Stimulated activated CD4-positive, alpha-beta T cell treated with anti-CD3 and anti-CD28 coated beads, Interleukin-2, amount 100 ng/mL, for 4 hours (primary cell): Measurements from ENCODE around the gene IKZF1.
A peak's percentile ranks its signal among the peaks of the same experiment; 100 is the strongest.

Experiments used
- DNase-seq: peaks from one replicate; pipeline ENCODE4 v3.0.0-alpha.2; 2020; ENCODE audit warnings: low read depth

Gene IKZF1

DNA sequence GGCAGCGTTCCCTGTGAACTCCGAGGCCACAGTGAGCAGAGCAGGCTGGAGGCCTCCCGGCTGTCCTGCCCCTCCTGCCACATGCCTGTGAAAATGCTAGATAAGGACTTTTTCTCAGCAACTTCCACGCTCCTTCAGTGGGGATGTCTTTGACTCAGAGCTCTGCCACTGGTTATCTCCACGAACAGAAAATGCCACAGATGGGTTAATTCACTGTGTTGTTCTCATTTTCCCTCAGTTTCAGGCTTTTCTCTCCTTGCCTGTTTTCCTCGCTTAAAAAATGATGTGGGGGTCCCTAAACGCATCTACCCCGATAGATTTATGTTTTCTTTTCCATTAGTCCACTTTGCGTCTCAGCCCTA lies 51.3 kb downstream of the IKZF1 start:
- DNase-seq: no peak

DNA sequence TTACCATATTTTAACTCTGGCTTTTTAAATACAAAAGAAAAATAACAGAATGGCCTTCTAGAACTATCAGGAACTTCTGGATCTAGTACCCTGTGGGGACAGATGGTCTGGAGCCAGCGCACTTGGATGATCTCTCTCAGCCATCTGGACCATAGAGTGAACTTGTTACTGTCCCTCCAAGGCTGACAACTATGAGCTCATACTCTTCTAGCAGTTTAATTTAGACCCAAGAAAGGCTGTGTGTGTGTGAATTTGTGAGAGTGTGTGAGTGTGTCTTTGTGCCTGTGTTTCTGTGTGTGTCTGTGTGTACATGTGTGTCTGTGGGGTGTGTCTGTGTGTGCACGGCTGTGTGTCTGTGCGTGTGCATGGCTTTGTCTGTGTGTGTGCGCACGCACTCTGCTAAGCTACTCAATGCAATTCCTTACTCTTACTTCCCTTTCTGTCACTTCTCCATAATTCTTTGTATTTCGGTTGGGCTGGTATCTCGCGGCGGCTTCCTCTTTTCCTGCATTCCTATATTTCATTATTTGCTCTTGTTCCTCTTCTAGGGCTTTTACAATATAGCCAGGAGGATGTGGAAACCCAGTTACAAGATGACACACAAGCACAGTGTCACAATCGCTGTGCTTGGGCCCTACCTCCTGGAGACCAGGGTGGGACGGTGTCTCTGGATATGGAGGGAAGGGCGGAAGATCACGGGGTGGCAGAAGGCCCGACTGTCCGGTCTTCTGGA lies 51.9 kb downstream of the IKZF1 start:
- no peak for DNase-seq

DNA sequence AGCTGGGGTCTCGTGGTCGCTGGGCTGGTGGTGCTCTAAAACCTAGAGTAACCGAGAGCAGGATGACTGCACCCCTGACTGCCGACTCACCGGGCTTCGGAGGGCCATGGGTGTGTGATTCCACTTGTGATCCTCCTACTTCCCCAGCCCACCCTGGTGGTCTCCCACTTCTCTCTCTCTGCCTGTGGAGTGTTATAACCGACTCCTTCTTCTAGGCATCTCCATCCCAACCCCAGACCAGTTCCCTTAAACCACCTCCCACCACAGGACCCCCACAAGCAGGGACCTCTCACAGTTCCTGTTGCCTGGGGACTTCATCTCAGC lies 52.4 kb downstream of the IKZF1 start:
- DNase-seq: no peak

DNA sequence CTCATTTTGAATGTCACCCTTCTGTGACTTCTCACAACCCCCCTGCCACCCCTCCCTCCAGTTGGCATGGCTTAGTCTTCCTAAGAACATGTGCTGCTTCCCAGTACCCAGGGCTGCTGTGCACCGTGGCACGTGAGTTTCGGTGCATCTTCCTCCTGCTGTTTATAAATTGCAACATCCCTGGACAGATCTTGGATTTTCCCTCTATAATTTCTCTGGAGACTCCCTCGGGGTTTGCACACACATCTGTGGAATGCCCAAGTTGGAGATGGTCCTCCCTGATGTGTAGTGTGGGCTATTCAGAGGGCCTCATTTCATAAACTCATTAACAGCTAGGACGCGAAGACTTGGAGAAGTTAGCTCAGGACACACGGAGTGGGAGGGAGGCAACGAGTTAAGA lies 52.9 kb downstream of the IKZF1 start:
- no peak for DNase-seq

DNA sequence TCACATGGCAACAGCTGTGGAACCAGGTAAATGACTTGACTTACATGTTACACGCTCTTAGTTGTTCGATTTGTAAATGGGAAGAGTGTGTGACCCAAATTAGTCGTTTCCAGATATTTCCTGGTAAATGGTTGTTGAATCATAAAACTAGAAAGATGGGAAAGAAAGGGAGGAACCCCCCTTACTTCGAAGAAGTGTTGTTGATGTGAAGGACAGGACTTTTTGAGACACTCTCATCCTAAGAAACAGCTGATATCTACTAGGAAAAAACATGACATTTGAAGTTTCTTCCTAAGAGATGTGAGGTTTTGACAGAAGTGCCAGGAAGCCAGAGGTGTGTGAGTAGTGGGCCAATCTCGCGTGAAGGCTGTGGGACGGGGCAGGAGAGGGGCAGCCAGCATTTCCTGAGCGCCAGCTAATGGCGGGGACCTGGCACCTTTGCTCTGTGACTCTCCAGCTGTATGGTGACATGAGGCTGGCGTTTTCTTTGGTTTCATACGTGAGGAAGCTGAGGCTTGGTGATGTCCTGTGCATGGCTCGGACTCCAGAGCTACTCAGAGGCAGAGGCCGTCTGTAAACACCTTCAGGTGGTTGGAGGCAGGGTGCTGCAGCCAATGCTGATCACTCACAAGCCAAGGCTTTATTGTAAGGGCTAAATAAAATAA lies 53.7 kb downstream of the IKZF1 start:
- no peak for DNase-seq

DNA sequence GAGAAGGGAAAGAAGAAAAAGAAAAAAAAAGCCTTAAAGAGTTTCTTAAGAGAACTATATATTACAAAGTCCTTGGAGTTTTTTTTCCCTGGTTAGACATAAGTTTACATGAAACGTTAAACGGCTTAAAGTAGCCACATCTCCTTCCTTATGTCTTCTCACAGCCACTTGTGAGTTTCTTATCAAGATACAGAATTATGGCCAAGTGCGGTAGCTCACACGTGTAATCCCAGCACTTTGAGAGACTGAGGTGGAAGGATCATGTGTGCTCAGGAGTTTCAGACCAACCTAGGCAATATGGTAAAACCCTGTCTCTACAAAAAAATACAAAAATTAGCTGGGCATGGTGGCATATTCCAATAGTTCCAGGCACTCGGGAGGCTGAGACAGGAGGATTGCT lies 54.3 kb downstream of the IKZF1 start:
- DNase-seq: no peak

DNA sequence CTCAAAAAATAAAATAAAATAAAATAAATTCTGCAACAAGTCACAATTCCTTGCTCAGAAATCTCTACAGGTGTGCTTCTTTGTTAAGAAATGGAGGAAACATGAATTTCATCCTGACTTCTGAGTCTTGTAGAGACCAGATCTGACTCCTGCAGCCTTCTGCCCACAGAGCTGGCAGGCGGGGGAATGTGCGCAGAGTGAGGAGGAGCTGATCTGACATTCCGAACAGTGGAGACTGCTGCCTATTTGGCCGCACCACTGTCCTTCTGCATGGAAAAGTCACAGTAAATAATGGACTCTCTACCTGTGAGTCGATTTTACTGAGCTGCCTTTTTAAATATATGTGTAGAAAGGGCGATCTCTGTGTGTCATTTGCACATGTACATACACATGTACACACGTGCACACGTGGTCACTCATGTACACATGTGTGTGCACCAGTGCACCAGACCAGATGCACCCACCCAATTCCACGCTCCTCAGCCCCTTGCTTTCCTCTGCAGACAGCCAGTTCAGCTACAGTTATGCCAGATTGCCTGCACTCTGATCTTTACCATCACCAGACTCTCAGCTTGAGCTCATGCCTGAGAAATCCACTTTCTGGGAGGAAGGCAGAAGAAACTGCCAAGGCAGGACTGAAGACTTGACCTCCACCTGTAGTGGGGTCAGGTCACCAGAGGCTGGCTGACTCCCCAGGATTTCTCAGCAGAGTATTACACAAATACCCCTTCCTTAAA lies 54.9 kb downstream of the IKZF1 start:
- no peak for DNase-seq

DNA sequence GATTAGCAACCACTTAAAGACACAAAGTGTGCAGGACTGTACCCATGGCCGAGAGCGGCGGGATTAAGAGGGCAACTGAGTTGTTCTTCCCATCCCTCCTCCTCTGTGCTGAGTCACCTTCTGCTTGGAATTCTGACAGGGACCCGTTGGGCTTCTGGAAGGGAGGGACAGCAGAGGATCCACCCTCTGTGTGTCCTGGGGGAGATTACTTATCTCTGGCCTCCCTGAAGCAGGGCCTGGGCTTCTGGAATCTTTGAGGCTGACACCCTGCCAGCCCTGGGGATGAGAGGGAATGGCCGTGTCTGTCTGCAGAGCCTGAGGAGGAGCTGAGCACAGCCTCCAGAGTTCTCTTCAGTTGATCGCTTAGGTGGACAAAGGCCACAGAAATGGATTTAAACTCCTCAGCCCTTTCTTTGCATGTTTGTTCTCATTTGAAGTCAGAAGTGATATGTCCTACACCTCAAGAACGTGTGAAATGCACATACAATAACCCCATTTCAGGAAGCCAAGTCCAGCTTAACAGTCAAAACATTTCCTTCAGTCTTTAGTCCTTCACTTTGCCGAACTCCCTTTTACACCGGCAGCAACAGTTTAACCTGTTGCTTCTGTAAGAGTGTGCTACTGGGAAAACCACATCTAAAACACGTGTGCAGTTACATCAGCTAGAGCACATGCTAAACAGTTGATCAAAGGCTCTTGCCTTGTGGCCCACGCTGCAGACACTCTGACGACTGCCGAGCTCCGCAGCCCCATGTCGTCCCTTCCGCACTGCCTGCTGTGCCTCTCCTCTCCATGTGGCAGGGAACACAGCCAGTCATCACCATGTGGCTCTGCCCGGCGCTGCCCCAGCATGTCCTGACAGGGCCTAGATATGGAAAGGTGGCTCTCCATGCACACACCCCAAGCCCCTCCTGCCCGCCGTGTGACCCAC lies 55.7 kb downstream of the IKZF1 start:
- peak; percentile 87 for DNase-seq

DNA sequence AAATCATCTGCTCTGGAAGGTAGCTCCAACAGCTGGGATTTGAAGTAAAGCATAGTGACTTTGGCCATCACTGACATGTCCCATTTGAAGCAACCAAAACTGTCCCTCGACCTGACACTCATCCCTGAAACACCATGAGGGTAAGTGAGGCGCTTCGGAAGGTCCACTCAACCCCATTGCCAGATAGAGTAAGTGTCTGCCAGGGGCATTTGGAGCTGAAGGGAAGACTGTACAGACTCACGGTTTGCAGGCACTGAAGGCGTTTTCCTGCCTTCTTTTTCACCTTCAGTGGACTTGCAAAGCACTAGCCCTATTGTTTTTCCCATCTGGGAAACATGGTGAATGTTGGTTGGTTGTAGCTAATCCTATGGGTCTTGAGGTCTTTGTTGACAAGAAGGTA lies 57.6 kb downstream of the IKZF1 start:
- DNase-seq: no peak

DNA sequence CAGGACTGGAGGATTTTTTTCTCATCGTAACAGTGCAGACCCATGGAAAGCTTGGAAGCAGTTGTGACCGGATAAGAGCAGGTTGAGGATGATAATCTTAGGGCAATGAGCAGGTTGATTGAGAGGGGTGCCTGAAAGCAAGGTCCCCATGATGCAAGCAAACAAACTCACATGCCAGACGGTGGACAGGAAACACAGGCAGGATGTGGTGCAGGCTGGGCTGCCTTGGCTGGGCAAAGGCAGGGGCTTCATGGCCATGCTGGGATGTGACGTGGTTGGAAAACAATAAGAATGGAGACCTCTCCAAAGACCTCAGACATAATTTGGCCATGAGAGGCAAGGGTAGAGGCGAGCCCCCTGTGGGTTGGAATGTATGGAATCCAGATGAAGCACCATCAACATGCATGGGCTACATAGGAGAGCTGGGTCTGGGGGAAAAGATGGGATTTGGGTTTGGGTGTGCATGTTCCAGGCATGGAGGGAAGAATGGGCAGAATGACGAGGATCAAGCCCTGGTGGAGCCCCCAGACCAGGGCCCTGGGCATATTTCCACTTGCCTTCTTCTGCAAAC lies 58.3 kb downstream of the IKZF1 start:
- no peak for DNase-seq

DNA sequence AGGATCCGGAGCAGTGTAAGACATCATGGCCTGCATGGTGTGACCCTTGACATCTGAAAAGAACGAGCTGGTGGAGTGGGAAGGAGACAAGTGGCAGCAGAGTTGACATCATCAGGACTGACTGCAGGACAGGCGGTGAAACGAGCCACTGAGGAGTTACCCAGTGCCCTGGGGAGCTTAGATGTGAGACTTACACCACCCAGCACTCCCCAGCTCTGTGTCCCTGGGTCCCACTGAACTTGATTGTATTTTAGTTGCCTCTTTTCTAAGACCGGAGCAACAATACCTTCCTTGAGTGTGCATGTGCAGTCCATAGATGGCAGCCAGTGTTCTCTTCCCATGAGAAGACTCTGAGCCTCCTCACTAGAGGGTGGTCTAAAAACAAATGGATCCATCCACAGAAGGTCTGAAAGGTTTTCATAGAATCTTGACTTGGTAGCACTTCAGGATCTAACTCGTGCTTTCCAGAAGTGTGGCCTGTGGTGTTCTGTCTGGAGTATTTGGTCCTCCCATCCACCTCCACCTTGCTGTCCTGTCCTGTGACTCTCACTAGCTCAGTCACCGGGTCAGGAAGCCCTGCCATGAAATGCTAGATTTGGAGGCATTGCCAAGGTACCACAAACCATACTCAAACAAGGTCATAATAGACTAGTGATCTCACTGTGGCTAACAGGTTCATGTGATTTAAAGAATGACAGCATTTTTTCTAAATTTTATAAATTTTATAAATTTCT lies 59.0 kb downstream of the IKZF1 start:
- no peak for DNase-seq

DNA sequence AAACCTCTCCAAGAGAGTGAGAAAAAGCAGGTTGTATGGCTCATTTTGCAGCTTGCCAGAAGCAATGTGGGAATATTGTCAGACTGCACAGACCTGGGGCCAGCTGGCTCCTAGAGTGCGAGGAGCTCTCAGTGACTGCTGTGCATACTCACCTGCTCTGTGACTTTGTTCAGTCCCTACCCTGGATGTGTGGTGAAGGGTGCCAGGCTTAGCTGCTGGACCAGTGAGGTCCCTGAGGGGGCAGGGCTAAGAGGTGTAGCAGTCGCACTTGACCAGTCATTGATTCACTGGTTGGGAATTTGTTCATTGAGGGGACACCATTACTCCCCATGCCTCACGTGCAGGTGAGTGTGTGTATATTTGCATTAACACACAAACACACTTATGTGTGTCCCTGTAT lies 60.1 kb downstream of the IKZF1 start:
- no peak for DNase-seq

DNA sequence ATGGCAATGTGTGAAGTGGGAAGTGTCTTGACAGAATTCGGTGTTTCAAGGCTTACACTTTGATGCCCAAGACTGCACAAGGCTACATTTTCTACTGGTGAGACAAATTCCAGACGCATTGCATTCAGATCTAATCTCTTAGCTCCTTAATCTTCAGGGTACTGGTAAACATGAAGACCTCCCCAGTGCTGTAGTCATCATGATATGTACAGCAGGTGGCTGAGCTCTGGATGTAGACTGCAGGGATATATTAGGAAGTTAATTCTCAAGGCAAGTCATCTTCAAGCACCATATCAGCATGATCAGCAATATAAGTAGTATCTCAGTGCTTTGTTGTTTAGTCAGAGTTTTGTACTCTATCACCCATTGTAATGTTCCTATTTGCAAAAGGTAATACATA lies 61.8 kb downstream of the IKZF1 start:
- DNase-seq: no peak

DNA sequence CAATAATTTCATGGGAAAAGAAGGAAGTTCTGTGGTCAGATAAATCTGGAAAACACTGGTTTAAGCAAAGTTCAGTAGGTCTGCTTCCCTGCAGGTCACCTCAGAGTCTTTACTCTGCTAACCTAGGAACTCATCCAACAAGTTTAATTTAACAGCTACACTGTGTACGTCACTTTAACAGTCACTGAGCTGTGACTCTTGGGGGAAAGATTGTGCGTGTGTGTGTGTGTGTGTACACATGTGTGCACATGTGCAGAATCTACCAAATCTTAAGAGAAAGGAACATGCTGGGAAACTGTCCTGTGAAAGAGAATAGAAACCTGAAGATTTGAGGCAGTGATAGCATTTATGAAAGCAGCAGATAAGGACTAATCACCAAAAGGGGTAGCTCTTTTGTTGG lies 62.6 kb downstream of the IKZF1 start:
- no peak for DNase-seq

DNA sequence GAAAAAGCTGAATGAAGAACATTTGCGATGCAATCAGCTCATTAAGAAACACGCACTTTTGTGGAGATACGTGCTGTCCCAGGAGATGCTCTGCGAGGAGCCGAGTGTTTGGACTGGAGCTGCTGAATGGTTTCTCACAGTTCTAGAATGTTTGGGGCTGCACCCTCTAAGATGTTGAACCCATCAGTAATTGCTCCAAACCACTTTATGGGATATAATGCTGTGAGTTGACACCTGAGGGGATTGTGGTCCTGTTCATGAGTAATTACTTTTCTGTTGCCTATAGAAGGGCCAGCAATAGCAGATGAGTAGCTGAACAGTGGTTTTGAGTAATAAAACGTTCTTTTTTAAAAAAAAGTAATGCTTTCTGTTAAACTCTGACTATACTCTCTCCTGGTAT lies 63.1 kb downstream of the IKZF1 start:
- no peak for DNase-seq

DNA sequence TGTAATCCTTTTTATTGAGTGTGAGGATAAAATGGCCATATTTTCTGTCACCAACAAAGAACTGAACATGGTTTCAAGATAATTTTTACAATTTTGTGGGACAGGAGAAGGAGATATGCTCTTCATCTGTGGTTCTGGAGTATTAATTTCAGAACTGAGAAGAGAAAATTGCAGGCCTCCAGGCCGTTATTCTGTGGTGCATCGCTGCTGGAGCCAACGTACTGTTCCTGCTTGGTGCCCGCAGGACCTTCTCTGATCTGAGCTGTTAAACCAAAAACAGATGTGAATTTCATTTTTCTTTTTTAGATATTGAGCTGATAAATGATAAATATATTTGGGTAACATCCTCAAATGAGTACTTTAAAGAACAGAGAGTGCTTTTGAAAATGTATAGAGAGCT lies 63.9 kb downstream of the IKZF1 start:
- no peak for DNase-seq

DNA sequence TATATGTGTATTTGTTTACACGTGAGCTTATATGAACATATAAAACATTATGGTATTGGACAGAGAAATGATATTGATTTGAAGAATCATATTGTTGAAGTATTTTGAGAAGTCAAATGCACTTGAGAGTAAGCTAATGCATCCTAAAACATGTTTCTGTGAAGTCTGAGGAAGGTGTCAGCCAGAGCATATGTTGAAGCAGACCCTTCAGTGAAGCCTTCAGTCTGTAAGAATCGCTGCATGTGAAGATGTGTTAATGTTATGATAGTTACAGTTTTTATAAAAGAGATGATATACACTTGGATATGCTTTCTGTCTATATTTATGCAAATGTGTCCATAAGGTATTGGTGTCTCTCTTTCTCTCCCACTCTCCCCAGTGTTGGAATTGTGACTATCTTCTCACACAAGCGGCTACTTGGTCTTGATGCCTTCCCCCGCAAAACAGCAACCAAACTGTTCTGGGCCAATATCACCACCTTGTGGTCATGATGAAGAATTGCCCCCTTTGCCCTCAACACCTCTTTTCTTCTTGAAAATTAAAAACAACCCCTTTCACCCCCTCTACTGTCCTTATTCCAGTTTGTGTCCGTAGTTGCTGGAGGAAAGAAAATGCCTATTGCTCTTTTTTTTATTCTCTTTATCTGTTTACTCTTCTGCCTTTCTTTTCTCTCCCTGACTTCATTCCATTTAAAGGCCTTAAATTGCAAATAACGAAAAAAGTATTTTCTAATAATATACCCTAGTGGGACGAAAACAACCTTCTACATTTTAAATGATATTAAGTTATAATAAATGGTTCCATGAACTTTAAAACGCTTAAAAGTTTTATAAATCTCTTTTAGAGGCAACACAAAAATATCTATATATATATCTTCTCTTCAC lies 64.9 kb downstream of the IKZF1 start:
- DNase-seq: no peak

DNA sequence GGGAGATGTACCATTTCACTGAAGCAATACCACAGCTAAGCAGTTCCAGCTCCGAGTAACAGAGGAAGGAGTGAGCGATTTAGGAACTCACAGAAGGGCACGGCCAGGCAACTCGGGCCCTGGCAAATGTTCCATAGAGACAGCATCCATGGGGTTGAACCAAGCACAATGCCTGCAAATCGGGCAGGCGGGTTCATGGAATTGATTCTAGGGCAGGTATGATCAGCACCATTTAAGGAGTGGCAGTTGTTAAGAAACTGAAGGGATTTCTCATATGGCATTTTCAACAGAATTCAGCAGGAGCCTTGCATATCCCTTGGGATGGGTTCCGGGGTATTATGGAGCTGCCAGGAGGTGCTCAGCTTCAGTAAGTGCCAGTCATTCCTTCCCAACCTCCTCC lies 66.4 kb downstream of the IKZF1 start:
- DNase-seq: no peak

DNA sequence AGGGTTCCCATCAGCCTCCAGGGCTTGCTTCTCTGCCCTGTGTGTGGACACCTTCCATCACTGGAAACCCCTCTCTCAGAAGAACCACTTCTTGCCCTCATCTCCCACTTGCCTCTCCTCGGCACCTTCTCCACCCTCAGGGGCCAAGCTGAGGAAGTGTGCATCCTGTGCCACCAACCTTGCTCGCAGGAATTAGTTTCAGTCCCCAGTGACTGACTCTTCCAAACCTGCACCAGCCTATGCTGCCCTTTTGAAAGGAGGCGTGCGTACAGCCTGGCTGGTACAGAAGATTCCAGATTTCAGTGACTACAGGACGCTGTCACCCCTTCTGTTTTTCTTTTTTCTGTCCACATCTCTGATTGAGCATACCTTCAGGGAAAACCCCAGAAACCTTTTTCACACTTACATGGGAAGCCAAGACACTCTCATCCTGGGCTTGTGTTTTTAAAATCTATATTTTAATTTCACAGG lies 67.1 kb downstream of the IKZF1 start:
- DNase-seq: no peak

DNA sequence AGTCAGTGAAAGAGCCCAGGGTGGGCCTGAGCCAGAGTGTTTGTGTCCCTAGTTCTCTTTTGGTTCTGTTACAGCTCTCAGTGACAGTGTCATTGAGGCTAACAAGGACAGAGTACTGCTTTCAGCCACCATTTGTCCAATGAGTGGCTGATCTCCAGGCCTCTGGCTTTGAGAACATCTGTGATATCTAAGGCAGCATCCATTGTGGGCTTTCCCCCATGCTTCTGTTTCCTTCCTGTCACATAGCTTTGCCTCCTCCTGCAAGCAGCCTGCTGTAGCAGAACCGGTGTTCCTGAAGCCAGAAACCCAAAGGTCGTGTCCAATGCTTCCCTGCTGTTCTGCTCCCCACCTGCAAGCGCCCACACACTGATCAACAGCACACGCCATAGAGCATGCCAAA lies 68.4 kb downstream of the IKZF1 start:
- DNase-seq: no peak
